GM18499 (cell line): ENCODE data around the gene RYR1.
"Not testable (repeated sequence)": the region's sequence is repeated elsewhere in the genome, so short reads cannot be mapped to it uniquely, and the experiment has no call there.

Experiments
- ATAC-seq: cut with Tn5 transposase; IDR thresholded peaks from one replicate; pipeline ENCODE4 v1.9.1; 2021; ENCODE audit warnings: moderate number of reproducible peaks; ENCODE audit not compliant: insufficient read depth, unreplicated experiment

The RYR1 gene

GRCh38 chr19:38452430-38453366 lies 19.2 kb downstream of the RYR1 start:
- ATAC-seq = no peak

DNA sequence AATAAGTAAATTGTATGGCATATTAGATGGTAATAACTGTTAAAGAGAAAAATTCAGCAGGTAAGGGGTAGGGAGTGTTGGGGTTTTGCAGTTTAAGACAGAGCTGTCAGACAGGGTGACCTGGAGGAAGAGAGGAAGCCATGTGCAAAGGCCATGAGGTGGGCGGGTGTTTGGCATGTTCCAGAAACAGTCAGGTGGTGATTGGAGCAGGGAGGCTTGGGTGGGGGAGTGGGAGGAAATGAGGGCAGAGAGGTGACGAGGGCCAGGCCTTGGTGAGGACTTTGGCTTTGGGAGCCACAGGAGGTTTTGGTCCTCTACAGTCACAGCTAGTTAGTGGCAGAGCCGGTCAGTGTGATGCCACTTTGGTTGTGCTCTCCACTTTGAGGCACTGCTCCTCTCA lies 20.1 kb downstream of the RYR1 start:
- no peak for ATAC-seq

DNA sequence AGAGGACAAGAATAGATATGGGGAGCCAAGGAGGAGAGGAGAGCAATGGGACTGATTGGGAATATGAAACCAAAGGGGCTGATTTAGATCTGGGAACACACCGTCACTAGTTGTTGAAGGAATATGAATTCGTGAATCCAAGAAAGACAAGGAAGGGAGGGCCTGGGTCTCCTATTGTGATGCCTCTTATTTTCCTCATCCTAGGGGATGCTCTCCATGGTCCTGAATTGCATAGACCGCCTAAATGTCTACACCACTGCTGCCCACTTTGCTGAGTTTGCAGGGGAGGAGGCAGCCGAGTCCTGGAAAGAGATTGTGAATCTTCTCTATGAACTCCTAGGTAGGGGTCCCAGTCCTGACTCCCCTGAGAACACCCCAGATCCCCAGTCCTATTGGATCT lies 21.5 kb downstream of the RYR1 start:
- no peak for ATAC-seq

- ATAC-seq = no peak
Observed at GRCh38 chr19:38457202-38457601, 23.7 kb downstream of the RYR1 start.

DNA sequence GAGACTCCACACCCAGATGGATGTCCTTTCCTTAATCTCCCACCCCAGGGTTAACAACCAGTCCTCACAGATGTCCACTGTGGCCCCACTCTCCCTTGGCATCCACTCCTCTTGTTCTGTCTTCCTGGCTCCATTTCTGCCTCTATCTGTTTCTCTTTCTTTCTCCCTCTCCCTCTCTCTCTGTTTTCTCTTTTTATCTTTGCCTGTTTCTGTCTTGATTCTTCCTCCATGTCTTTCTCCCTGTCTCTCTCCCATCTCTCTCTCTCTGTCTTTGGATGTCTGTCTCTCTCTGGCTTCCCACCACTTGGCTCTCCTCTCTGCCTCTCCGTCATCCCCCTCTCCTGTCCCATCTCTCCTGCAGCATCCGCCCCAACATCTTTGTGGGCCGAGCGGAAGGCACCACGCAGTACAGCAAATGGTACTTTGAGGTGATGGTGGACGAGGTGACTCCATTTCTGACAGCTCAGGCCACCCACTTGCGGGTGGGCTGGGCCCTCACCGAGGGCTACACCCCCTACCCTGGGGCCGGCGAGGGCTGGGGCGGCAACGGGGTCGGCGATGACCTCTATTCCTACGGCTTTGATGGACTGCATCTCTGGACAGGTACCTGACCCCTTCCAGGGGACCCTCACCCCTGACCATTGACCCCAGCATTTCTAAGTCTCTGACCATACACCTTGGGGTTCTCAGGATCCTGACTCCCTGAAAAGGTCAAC lies 24.4 kb downstream of the RYR1 start:
- no peak for ATAC-seq

GRCh38 chr19:38458991-38459390 lies 25.5 kb downstream of the RYR1 start:
- ATAC-seq = no peak

DNA sequence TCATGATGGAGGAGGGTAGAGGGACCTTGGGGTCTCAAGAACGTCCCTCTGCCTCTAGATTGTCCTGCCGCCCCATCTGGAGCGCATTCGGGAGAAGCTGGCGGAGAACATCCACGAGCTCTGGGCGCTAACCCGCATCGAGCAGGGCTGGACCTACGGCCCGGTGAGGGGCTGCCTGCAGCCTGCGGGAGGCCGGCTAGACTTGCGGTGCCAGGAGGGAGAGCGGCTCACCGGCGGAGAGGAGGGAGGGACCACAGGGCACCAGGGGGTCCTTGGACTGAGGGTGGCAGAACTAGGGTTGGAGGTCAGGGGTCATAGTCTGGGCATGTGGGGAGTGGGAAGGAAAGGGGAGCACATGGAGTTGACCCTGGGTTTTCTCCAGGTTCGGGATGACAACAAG lies 29.9 kb downstream of the RYR1 start:
- no peak for ATAC-seq

DNA sequence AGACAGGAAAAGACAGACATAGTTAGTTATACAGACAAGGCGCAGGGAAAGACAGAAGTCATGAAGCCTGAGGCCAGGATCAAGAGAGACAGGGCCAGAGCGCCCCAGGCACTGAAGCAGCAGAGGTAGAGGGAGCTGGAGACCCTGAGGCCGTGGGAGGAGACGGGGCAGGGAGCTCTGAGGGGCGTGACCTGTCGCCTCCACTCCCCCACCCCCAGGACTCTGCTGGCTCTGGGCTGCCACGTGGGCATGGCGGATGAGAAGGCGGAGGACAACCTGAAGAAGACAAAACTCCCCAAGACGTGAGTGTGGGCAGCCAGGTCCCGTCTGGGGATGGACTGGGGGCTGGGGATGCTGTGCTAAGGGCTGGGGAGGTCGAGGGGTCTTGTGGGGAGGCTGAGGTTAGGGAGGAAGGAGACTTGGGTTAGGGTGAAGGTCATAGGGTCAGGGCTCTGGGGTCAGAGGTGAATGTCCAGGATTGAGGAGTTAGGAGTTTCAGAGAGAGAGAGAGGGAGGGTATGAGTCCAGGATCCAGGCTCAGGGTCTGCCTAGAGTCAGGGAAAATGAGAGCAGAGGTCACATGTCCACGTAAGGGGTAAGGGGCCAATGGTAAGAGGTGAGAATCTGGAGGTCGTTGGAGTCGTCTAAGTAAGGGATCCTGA lies 31.1 kb downstream of the RYR1 start:
- no peak for ATAC-seq

DNA sequence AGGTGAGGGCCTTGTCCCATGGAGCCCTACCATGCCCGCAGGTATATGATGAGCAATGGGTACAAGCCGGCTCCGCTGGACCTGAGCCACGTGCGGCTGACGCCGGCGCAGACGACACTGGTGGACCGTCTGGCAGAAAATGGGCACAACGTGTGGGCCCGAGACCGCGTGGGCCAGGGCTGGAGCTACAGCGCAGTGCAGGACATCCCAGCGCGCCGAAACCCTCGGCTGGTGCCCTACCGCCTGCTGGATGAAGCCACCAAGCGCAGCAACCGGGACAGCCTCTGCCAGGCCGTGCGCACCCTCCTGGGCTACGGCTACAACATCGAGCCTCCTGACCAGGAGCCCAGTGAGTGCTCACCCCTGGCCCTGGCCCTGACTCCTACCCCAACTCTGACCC lies 32.6 kb downstream of the RYR1 start:
- no peak for ATAC-seq

DNA sequence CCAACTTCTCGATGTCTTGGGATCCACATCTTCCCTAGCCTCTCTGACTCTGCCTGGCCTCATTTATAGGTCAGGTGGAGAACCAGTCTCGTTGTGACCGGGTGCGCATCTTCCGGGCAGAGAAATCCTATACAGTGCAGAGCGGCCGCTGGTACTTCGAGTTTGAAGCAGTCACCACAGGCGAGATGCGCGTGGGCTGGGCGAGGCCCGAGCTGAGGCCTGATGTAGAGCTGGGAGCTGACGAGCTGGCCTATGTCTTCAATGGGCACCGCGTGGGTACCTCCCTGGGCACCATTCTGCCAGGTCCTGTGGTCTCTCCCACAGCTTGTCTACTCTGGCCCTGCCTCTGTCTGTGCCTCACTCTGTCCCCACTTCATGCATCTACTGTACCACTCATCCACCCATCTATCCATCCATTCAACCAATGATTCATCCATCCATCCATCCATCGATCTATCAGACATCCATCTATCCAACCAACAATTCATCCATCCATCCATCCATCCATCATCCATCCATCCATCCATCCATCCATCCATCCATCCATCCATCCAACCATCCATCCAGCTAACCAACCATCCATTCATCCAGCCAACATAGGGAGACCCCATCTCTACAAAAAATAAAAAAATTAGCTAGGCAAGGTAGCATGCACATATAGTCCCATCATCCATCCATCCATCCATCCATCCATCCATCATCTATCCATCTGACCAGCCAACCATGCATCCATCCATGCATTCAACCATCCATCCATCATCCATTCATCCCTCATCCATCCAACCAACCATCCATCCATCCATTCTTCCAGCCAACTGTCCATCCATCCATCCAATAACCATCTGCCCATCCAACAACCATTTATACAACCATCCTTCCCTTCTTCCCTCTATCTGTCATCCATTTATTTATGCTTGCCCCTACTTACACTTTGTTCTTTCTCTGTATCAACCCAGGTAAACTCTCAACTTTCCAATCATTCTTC lies 34.3 kb downstream of the RYR1 start:
- no peak for ATAC-seq

DNA sequence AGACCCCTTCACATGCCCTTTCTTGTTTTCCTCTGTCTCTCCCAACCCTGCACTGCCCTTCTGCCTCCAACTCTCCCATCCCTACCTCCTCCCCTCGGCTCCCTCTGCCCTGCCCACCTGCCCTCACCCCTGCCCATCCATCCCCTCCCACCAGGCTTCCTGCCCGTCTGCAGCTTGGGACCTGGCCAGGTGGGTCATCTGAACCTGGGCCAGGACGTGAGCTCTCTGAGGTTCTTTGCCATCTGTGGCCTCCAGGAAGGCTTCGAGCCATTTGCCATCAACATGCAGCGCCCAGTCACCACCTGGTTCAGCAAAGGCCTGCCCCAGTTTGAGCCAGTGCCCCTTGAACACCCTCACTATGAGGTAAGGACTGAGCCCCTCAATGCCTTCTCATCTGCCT lies 35.7 kb downstream of the RYR1 start:
- ATAC-seq = no peak

DNA sequence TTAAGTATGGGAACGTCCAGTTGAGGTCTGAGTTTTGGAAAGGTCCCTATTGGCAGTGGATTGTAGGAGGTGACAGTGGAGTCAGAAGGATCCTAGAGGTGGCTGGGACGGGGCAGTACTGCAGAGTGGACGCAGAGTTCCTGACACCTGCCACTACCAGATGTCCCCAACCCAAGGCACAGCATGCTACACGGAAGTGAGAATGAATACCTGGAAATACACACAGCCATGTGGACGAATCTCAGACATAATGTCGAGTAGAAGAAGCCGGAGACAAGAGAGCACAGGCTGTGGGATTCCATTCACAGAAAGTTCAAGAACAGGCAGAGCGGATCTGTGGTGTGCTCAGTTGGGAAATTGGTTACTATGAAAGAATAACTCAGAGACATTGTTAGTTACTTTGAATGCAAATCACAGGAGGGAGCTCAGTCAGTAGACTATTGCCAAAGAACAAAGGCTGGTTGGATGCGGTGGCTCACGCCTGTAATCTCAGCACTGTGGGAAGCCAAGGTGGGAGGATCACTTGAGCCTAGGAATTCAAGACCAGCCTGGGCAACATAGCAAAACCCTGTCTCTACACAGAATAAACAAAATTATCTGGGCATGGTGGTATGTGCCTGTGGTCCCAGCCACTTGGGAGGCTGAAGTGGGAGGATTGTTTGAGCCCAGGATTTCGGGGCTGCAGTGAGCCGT lies 37.4 kb downstream of the RYR1 start:
- ATAC-seq = no peak

DNA sequence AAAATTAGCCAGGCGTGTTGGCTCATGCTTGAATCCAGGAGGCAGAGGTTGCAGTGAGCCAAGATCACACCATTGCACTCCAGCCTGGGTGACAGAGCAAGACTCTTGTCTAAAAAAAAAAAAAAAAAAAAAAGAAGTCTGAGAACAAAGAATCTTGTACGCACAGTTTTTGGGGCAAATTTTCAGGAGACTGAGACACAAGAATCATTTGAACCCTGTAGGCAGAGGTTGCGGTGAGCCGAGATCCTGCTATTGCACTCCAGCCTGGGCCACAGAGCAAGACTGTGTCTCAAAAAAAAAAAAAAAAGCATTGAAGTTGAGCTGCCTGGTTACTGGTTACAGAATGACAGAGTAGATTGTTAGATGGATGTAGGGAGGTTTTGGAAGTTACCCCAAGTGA lies 39.2 kb downstream of the RYR1 start:
- ATAC-seq = not testable (repeated sequence)

- ATAC-seq = no peak
Observed at GRCh38 chr19:38473201-38473600, 39.7 kb downstream of the RYR1 start.

DNA sequence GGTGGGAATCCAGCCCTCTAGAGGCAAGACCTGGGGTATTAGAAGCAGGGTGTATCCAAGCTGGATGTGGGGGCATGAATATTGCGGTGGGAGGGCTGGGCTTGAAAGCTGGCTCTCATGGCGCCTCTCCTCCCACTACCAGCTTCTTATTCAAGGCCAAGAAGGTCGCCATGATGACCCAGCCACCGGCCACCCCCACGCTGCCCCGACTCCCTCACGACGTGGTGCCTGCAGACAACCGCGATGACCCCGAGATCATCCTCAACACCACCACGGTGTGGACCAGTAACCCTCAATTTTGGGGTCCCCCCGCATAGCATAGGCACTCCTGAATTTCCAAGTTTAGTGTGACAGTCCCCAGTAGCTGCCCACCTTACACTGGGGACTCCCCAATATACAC lies 41.7 kb downstream of the RYR1 start:
- ATAC-seq = no peak

GRCh38 chr19:38478273-38478971 lies 44.9 kb downstream of the RYR1 start:
- ATAC-seq = no peak

GRCh38 chr19:38482496-38482895 lies 49.0 kb downstream of the RYR1 start:
- no peak for ATAC-seq

- no peak for ATAC-seq
Observed at GRCh38 chr19:38483016-38483630, 49.6 kb downstream of the RYR1 start.
